Measurements from ENCODE around the gene SREBF1.

- TF ChIP-seq EZH2 (IDR thresholded peaks at IDR 0.05), result no peak
- no peak for TF ChIP-seq RAD21 (IDR thresholded peaks at IDR 0.05; ENCODE audit: low read depth)
- TF ChIP-seq POLR2A (IDR thresholded peaks at IDR 0.05; ENCODE audit: borderline replicate concordance, extremely low read depth, insufficient read depth, insufficient read length), result no peak
- TF ChIP-seq CTCF (IDR thresholded peaks at IDR 0.05 in 2 of 3, conservative IDR thresholded peaks at IDR 0.05 in 1 of 3; ENCODE audit: borderline replicate concordance in 1 of 3, insufficient read depth in 1 of 3, low read depth in 2 of 3, low read length in 2 of 3), result no peak
- peak; percentile 32; the same call in 1 of the 2 replicates for TF ChIP-seq POLR2AphosphoS5 (IDR thresholded peaks at IDR 0.05; ENCODE audit: low read depth, low read length)
- TF ChIP-seq CEBPB (IDR thresholded peaks at IDR 0.05; ENCODE audit: low read depth), result no peak
Measured at GRCh38 chr17:17831208-17832031, 5.4 kb downstream of the SREBF1 start.

All from HCT116 (cell line).